ENCODE measurements around the gene SLC24A5.

SLC24A5 gene

DNA sequence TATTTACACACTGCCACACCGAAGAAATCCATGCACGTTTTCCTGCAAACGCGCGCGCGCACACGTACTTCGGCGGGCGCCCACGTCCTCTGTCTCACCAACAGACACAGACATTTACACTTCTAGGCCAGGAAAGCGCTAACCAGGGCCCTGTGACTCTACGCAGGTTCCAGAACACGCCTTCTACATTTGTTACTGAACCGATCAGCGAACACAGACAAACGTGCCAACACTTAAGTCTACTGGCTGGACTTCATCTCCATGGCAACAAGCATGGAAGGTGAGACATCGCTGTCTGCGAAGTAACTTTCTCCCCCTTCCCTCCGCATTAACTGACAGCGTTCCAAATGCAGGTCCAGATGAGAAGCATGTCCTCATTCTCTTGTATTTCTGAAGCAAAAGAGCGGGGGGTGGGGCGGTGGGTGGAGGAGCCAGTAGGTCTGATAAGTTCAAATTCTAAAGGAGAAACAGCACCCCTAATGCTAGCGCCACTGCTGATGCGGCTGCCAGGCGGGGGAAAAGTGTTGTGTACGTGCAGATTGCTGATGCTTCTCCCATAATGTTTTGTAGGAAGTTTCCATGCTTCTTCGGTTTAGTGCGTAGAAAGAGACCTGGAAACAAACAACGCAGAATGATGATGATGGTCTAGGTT, 70.9 kb downstream of the SLC24A5 start, which contains the start of gene CTXN2:
Gene CTXN2, plus strand, starts transcription at position 92 of the 652 bp plus-strand sequence. CDS start 9,636 bp downstream, outside the sequence.
- no peak for DNase-seq
